ENCODE measurements around the gene CCNI.
A peak's percentile ranks its signal among the peaks of the same experiment; 100 is the strongest.
"Not testable (repeated sequence)": the region's sequence is repeated elsewhere in the genome, so short reads cannot be mapped to it uniquely, and the experiment has no call there.

Gene CCNI

DNA sequence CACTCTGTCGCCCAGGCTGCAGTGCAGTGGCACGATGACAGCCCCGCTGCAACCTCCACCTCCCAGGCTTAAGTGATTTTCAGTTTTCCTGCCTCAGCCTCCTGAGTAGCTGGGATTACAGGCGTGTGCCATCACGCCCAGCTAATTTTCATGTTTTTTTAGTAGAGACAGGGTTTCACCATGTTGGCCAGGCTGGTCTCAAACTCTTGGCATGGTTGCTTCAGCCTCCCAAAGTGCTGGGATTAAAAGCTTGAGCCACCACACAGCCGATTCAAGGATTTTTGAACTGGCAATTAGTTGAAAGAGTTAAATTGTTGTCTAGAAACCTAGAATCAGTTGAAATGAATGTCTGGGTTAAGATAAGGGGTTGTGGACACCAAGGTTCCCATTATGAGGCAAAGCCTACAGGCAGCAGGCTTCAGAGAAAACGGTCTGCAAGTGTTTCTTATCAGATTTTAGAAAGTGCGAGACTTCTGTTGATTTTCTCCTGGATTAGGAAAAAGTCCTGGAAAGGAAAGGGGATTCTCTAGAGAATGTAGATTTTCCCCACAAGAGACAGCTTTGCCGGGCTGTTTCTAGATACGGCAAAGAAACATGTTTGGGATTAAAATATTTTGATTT, 8.3 kb upstream of the CCNI start:
- no peak for DNase-seq (ENCODE audit: low read depth, low spot score)
- in situ Hi-C loops (cut with HindIII; ENCODE audit: low sequenced_read_pairs) = no loop called here
- no peak overlapping the region for H3K4me3 ChIP-seq (ENCODE audit: low read depth, low read length)
- TF ChIP-seq, protein P1, sequence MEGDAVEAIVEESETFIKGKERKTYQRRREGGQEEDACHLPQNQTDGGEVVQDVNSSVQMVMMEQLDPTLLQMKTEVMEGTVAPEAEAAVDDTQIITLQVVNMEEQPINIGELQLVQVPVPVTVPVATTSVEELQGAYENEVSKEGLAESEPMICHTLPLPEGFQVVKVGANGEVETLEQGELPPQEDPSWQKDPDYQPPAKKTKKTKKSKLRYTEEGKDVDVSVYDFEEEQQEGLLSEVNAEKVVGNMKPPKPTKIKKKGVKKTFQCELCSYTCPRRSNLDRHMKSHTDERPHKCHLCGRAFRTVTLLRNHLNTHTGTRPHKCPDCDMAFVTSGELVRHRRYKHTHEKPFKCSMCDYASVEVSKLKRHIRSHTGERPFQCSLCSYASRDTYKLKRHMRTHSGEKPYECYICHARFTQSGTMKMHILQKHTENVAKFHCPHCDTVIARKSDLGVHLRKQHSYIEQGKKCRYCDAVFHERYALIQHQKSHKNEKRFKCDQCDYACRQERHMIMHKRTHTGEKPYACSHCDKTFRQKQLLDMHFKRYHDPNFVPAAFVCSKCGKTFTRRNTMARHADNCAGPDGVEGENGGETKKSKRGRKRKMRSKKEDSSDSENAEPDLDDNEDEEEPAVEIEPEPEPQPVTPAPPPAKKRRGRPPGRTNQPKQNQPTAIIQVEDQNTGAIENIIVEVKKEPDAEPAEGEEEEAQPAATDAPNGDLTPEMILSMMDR (IDR thresholded peaks at IDR 0.05; ENCODE audit: low read depth, low read length) = no peak

DNA sequence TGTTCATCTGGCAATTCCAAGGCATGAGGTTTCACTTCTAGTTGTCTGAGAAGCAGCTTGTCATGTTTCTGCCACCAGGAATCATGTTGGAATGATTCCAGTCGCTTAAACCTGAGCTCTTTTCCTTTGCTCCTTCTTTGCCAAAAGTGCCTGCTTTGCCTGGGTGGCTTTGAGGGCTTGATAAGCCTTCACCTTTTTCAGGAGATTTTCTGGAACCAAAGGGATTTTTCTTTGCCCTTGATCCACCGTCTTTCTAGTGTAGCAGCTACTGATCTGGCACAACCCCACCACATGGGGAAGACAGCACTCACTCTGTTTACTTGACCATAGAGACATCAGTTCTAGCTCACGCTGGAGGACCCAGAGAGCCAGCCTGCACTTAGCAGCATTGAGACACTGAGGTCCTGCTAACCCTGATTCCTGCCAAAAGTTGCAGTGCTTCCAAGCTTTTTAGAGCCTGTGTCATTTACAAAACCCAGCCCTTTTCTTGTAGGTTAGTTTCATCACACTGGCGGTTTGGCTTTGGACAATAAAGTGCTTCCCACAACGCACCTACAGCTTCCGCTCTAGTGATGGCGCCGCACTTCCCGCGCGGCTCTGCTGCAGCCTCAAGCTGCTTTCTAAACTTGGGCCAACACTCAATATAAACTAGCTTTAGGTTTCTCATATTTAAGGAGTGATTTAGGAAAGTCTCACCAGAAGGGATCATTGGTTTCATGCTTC, 7.3 kb upstream of the CCNI start:
- TF ChIP-seq, protein P1 (IDR thresholded peaks at IDR 0.05; ENCODE audit: low read depth, low read length) = no peak
- no peak for DNase-seq (ENCODE audit: low read depth, low spot score)
- no peak overlapping the region for H3K4me3 ChIP-seq (ENCODE audit: low read depth, low read length)
- in situ Hi-C loops (cut with HindIII; ENCODE audit: low sequenced_read_pairs) = no loop called here

DNA sequence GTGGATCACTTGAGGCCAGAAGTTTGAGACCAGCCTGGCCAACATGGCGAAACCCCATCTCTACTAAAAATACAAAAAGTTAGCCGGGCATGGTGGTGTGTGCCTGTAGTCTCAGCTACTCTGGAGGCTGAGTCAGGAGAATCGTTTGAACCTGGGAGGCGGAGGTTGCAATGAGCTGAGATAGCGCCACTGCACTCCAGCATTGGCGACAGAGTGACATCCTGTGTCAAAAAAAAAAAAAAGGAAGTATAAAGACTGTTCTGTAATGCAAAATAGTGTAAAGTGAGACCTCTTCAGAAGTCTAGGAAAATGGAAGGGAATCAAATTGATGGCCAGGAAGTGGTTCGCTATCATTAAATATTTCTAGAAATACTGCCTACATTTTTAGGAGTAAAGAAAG, 5.0 kb upstream of the CCNI start:
- H3K4me3 ChIP-seq (ENCODE audit: low read depth, low read length); DNase-seq (ENCODE audit: low read depth, low spot score); in situ Hi-C loops (cut with HindIII; ENCODE audit: low sequenced_read_pairs): not testable (repeated sequence)

DNA sequence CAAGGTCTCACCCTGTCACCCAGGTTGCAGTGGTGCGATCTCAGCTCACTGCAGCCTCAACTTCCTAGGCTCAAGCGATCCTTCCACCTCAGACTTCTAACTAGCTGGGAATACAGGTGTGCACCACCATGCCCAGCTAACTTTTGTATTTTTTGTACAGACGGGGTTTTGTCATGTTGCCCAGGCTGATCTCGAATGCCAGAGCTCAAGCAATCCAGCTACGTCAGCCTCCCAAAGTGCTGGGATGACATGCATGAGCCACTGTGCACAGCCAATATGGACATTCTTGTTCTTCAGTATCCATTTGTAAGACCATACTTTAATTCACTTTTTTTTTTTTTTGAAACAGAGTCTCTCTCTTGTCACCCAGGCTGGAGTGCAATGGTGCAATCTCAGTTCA, 3.5 kb upstream of the CCNI start:
- no peak overlapping the region for H3K4me3 ChIP-seq (ENCODE audit: low read depth, low read length)
- TF ChIP-seq, protein P1 (IDR thresholded peaks at IDR 0.05; ENCODE audit: low read depth, low read length) = no peak
- no peak for DNase-seq (ENCODE audit: low read depth, low spot score)
- in situ Hi-C loops (cut with HindIII; ENCODE audit: low sequenced_read_pairs) = no loop called here

- in situ Hi-C loops (cut with HindIII; ENCODE audit: low sequenced_read_pairs) = no loop called here
- no peak for DNase-seq (ENCODE audit: low read depth, low spot score)
- H3K4me3 ChIP-seq (ENCODE audit: low read depth, low read length) = no peak overlapping the region
- TF ChIP-seq, protein P1 (IDR thresholded peaks at IDR 0.05; ENCODE audit: low read depth, low read length) = no peak
Measured at GRCh38 chr4:77078401-77078800, 2.6 kb upstream of the CCNI start.

GRCh38 chr4:77076889-77077635, 1.3 kb upstream of the CCNI start:
- in situ Hi-C loops (cut with HindIII; ENCODE audit: low sequenced_read_pairs) = no loop called here
- H3K4me3 ChIP-seq (ENCODE audit: low read depth, low read length) = peak overlapping the region; percentile 92
- DNase-seq (ENCODE audit: low read depth, low spot score) = no peak
- TF ChIP-seq, protein P1 (IDR thresholded peaks at IDR 0.05; ENCODE audit: low read depth, low read length) = no peak

All from astrocyte of the spinal cord (primary cell).